ENCODE results near the gene PFAS.

Gene PFAS

GRCh38 chr17:8267480-8268147, 18.5 kb downstream of the PFAS start:
- TF ChIP-seq, protein P1, sequence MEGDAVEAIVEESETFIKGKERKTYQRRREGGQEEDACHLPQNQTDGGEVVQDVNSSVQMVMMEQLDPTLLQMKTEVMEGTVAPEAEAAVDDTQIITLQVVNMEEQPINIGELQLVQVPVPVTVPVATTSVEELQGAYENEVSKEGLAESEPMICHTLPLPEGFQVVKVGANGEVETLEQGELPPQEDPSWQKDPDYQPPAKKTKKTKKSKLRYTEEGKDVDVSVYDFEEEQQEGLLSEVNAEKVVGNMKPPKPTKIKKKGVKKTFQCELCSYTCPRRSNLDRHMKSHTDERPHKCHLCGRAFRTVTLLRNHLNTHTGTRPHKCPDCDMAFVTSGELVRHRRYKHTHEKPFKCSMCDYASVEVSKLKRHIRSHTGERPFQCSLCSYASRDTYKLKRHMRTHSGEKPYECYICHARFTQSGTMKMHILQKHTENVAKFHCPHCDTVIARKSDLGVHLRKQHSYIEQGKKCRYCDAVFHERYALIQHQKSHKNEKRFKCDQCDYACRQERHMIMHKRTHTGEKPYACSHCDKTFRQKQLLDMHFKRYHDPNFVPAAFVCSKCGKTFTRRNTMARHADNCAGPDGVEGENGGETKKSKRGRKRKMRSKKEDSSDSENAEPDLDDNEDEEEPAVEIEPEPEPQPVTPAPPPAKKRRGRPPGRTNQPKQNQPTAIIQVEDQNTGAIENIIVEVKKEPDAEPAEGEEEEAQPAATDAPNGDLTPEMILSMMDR (IDR thresholded peaks at IDR 0.05; ENCODE audit: low read depth, low read length), result no peak
- DNase-seq (ENCODE audit: extremely low read depth, low read depth), result no peak

GRCh38 chr17:8268550-8269298, 19.6 kb downstream of the PFAS start:
- no peak for DNase-seq (ENCODE audit: extremely low read depth, low read depth)
- TF ChIP-seq, protein P1 (IDR thresholded peaks at IDR 0.05; ENCODE audit: low read depth, low read length), result no peak

DNA sequence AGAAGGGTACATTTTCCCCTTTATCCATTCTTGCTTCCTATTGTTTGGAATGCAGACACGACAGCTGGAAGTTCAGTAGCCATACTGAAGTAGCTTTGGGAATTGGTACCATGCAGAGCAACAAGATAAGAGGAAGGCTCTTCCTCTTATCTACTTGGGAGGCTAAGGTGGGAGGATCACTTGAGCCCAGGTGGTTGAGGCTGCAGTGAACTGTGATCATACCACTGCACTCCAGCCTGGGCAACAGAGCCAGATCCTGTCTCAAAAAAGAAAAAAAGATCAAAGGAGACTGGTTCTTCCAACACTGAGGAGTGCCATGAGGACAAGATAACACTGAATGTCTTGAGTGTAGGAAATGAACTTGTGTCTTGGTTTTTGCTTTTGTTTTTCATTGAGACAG, 23.3 kb downstream of the PFAS start:
- TF ChIP-seq, protein P1 (IDR thresholded peaks at IDR 0.05; ENCODE audit: low read depth, low read length), result no peak
- DNase-seq (ENCODE audit: extremely low read depth, low read depth), result no peak

GRCh38 chr17:8273884-8274444, 24.9 kb downstream of the PFAS start:
- TF ChIP-seq, protein P1 (IDR thresholded peaks at IDR 0.05; ENCODE audit: low read depth, low read length), result no peak
- DNase-seq (ENCODE audit: extremely low read depth, low read depth), result no peak

DNA sequence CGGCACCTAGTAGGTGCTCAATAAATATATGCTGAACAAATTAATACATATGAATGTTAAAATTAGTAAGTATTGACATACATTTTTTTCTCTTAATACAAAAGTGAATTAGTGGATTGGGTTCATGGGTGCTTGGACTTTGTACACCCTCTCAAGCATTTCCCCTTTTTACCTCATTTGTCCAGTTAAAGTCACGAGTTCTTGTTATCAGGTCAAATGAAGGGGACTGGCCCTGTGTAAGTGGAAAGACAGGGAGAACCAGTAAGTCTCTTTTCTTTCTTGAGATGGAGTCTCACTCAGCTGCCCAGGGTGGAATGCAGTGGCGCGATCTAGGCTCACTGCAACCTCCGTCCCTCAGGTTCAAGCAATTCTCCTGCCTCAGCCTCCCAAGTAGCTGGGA, 25.7 kb downstream of the PFAS start:
- DNase-seq (ENCODE audit: extremely low read depth, low read depth), result no peak
- TF ChIP-seq, protein P1 (IDR thresholded peaks at IDR 0.05; ENCODE audit: low read depth, low read length), result no peak

DNA sequence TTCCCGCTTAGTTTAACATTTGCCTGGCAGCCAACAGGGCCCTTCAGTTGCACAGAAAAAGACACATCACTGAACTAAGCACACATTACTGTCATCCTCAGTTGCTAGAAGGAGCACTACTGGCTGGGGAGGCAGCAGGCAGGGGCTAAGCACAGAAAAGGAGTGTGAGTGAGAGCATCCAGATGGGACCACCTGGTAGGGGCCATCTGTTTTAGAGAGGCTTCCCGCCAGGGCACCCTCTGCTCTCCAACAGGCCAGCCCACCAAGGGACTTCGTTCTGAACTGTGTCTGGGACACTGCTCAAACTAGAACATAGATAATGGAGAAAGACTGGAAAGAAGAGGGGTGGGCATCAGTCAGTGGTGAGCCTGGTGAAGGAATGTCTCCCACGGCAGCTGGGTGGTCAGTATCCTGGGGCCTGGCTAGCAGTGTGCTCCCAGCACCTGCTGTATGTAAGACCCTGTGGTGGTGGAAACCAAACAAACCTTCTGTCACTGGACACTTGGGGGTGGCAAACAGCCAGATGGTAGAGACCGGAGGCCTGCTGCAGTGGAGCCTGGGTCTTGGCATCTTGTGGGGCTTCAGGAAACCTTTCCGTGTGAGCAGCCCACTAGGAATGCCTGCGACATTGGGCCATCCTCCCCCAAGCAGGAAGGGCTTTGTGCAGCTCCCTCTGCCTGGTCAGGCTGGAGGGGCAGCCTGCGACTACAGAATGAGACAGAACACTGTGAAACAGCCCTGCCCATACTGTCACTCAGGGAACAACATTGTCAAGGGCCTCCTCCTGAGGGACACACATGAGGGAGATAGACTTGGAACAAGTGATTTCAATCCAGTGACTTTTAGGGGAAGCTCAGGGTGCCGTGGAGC, 26.6 kb downstream of the PFAS start:
- TF ChIP-seq, protein P1 (IDR thresholded peaks at IDR 0.05; ENCODE audit: low read depth, low read length), result no peak
- no peak for DNase-seq (ENCODE audit: extremely low read depth, low read depth)
